GM12873 (cell line): ENCODE results near the gene CDK5RAP2.

Experiments
- TF ChIP-seq, protein P1 (sequence below): IDR thresholded peaks from 2 replicates; pipeline ENCODE4 v1.5.1; 2012; ENCODE audit warnings: low read depth, mild to moderate bottlenecking, moderate library complexity, low read length, control low read depth; ENCODE audit not compliant: insufficient read depth; ENCODE audit errors: missing control alignments

Gene CDK5RAP2

DNA sequence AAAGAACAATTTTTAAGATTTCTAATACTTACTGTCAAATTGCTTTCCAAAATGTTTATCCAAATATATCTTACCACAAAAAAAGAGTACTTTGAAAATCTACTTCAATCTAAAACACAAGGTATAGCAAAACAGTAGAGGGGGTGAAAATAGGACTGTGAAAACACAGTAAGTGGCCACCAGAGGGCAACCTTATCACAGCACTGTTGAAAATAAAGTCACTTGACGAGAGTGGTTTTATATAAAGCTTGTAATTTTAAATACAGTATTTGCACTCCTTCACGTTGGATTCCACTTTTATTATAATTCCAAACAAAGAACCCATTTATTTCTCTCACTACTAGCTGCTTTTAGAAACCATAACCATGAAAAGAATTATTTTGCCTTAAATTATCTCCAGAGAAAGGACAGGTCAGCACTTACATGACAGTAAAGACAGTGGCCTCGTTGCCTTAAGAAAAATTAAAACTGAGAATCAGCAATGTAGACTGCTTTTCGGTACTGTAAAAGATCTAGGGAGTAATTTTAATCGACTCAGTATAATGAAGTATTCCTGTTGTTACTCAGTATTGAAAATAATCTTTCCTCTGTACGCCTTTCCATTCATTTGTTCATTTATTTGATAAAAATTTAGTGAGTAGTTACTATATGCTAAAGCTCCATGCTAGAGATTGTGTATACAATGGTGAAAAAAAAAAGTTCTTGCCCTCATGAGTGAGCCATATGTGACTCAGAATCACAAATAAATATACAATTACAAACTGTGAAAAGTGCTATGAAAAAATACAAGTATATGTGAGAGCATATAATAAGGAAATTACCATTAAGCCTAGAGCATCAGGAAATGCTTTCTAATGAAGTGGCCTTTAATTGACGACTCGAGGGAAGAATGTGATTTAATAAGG lies 40.0 kb upstream of the CDK5RAP2 start:
- TF ChIP-seq, protein P1, sequence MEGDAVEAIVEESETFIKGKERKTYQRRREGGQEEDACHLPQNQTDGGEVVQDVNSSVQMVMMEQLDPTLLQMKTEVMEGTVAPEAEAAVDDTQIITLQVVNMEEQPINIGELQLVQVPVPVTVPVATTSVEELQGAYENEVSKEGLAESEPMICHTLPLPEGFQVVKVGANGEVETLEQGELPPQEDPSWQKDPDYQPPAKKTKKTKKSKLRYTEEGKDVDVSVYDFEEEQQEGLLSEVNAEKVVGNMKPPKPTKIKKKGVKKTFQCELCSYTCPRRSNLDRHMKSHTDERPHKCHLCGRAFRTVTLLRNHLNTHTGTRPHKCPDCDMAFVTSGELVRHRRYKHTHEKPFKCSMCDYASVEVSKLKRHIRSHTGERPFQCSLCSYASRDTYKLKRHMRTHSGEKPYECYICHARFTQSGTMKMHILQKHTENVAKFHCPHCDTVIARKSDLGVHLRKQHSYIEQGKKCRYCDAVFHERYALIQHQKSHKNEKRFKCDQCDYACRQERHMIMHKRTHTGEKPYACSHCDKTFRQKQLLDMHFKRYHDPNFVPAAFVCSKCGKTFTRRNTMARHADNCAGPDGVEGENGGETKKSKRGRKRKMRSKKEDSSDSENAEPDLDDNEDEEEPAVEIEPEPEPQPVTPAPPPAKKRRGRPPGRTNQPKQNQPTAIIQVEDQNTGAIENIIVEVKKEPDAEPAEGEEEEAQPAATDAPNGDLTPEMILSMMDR: peak; percentile 70

DNA sequence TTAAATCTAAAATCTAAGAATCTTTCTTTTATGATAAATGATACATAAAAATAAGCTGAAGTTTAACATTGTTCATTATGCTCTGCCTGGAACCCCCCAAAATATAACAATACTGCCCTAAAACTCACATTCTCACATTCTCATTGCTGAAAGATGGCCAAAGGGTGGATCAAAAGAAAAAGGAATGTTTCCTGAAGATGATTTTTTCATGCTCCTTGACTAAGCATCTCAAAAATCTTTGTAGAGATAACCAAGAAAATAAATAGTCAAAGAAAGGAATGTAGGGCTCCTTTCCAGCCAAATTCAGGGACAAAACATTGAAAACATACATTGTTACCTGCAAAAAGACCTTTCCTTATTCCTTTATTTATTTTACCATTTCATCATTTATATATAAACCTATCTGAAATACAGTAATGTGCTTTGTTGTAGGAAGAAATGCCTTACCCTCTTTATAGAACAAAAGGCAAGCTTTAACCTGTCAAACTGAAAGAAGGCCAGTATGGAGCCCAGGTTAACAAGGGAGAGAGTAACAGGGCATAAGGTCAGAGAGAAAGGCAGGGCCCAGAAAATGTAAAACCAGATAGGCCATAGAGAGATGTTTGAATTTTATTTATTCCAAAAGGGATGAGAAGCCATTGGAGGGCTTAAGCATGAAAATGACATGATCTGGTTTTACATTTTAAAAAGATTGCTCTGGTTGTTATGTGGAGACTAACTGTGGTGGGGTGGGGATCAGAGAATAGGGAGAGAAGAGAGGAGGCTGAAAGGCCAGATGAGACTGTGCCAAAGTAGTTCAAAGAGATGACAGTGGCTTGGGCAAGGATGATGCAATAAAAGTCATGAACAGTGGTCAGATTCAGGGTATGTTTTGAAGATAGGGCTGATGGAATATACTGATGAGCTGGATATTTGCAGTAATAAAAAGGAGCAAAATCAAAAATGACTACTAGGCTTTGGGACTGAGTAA lies 37.3 kb upstream of the CDK5RAP2 start:
- TF ChIP-seq, protein P1: no peak

DNA sequence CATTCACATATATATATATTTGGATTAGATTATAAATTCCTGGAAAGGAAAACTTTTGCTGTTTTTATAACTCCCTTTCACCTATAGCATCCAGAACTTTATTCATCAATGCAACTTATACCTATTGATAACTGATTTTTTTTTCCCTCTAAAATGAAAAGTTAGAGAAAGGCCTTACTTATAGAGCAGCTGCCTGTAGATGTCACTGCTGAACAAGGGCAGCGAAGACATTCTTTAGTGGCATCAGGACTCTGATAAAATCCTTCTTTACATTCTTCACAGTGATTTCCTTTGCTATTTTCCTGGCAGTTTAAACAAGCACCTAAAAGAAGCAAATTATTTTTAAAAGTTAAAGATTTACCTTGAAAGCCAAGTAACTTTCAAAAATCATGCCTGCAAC lies 32.3 kb upstream of the CDK5RAP2 start:
- TF ChIP-seq, protein P1: peak; percentile 29

DNA sequence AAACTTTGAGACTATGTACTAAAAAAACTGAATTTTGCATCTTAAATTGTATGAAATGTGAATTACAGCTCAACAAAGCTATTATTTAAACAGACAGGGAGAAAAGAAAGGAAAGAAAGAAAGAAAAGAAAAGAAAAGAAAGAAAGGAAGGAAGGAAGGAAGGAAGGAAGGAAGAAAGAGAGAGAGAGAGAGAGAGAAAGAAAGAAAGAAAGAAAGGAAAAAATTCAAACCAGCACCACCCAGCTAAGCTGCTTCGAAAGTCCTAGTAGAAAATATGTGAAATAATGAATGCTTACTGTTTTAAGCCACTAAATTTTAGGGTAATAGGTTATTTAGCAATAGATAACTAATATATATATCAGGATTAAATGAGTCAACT lies 31.7 kb upstream of the CDK5RAP2 start:
- TF ChIP-seq, protein P1: no peak

DNA sequence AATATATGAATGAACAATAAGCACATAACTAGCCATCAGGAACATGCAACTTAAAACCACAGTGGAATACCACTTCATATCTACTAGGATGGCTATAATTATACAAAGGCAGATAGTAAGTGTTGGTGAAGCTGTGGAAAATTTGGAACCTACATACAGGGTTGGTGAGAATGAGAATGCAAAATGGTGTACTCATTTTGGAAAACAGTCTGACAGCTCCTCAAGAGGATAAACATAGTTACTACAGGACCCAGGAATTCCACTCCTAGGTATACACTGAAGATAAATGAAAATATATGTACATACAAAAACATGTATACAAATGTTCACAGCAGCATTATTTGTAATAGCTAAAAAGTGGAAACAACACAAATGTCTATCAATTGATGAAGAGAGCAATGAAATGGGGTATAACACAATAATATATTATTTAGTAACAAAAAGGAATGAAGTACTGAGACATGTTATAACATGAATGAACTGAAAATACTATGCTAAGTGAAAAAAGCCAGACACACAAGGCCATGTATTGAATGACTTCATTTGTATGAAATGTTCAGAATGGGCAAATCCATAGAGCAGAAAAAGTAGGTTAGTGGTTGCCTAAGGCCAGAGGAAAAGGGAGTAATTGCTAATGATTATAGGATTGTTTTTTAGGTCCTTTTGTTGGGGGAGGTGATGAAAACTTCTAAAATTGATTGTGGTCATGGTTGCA lies 31.2 kb upstream of the CDK5RAP2 start:
- TF ChIP-seq, protein P1: peak; percentile 36

DNA sequence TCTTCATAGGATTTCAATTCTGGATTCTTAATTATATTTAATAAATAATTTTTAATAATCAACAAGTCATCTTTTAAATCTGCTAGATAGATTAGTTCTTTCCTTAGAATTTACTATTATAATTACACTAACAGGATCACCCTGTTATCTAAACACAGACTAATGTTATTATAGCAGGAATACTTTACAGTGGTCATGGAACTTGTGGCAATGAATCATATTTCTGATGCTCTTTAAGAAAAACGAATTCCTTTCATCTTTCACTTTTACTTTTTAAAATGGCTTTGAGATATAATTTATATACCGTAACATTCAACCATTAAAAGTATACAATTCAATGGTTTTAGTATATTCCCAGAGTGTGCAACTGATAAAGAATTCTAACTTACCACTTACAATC lies 29.7 kb upstream of the CDK5RAP2 start:
- TF ChIP-seq, protein P1: no peak
